ENCODE data around the gene RARG. TPM values are rescaled to one million over a fixed set of nuclear protein-coding genes. Genes with fewer than 3 reads are reported as not detected.
A peak's percentile ranks its signal among the peaks of the same experiment; 100 is the strongest.

The RARG gene
- total and polyA plus RNA-seq, 12 donors = 3.8 to 36.4 (median 24.8) TPM

- TF ChIP-seq POLR2A (IDR thresholded peaks at IDR 0.05) = peak in 1 of 2 donors; percentile 13
- TF ChIP-seq CTCF (IDR thresholded peaks at IDR 0.05) = peak in 4 of 6 experiments; percentile 7 to 39 (median 26)
- WGBS, 4 donors = 0 to 1% (median 0%) methylated on average over 44 to 58 of the region's 58 CpGs
- intact Hi-C loops (cut with DNase I) = no loop called here
- Histone ChIP-seq H3K9me3 (replicated peaks in 1 of 3) (no peaks in the 10 kb centered on the region), H3K27ac (peak within 1 kb of the TSS in 1 of 5 donors; percentile 2), H3K36me3 (replicated peaks in 1 of 2) (no peaks in the 10 kb centered on the region), H3K4me1 (replicated peaks in 1 of 2) (peaks cover 0 to 10% of the 10 kb centered on the region in 2 donors), H3K4me3 (peak within 1 kb of the TSS in 3 of 4 donors; percentile 44 to 68 (median 53)), H3K27me3 (no peaks in the 10 kb centered on the region)
- DNase-seq = peak; percentile 54 to 77 (median 68)
Observed at GRCh38 chr12:53267999-53268629, 36.1 kb upstream of the RARG start, which contains the start of gene ESPL1. Gene ESPL1, plus strand, starts transcription at chr12:53268299. Its CDS starts 468 bp downstream, at chr12:53268767.

GRCh38 chr12:53267306-53267998 lies 35.4 kb upstream of the RARG start:
- Histone ChIP-seq H3K27ac (no peak overlapping the region), H3K36me3 (replicated peaks in 1 of 2) (no peaks in the 10 kb centered on the region), H3K4me3 (peak overlapping the region in 2 of 4 donors; percentile 44 to 53), H3K4me1 (replicated peaks in 1 of 2) (peaks cover 0 to 10% of the 10 kb centered on the region in 2 donors), H3K27me3 (no peaks in the 10 kb centered on the region), H3K9me3 (replicated peaks in 1 of 3) (no peaks in the 10 kb centered on the region)
- no peak for DNase-seq
- intact Hi-C loops (cut with DNase I) = no loop called here
- TF ChIP-seq POLR2A (IDR thresholded peaks at IDR 0.05) (no peak), CTCF (IDR thresholded peaks at IDR 0.05) (no peak)
- 44 to 55% (median 47%) methylated on average over 11 to 18 of the region's 18 CpGs for WGBS, 4 donors

- Histone ChIP-seq H3K4me3 (no peak overlapping the region), H3K27me3 (no peaks in the 10 kb centered on the region), H3K27ac (no peak overlapping the region), H3K36me3 (replicated peaks in 1 of 2) (no peaks in the 10 kb centered on the region), H3K4me1 (replicated peaks in 1 of 2) (peaks cover 0 to 10% of the 10 kb centered on the region in 2 donors), H3K9me3 (replicated peaks in 1 of 3) (no peaks in the 10 kb centered on the region)
- no peak for DNase-seq
- TF ChIP-seq POLR2A (IDR thresholded peaks at IDR 0.05) (no peak), CTCF (IDR thresholded peaks at IDR 0.05) (no peak)
- WGBS, 4 donors = 72 to 79% (median 74%) methylated on average over 2 of the region's 2 CpGs
- intact Hi-C loops (cut with DNase I) = no loop called here
Observed at GRCh38 chr12:53265783-53266182, 33.8 kb upstream of the RARG start.

- Histone ChIP-seq H3K9me3 (replicated peaks in 1 of 3) (no peaks in the 10 kb centered on the region), H3K27ac (no peak overlapping the region), H3K4me3 (no peak overlapping the region), H3K36me3 (replicated peaks in 1 of 2) (no peaks in the 10 kb centered on the region), H3K4me1 (replicated peaks in 1 of 2) (no peaks in the 10 kb centered on the region), H3K27me3 (no peaks in the 10 kb centered on the region)
- TF ChIP-seq CTCF (IDR thresholded peaks at IDR 0.05) (no peak), POLR2A (IDR thresholded peaks at IDR 0.05) (no peak)
- DNase-seq = no peak
- WGBS, 4 donors = 80 to 96% (median 90%) methylated on average over 6 of the region's 6 CpGs
- intact Hi-C loops (cut with DNase I) = no loop called here
Observed at GRCh38 chr12:53259891-53260290, 27.9 kb upstream of the RARG start.

Data from adrenal gland (tissue), 12 donors.